Calu3 (cell line): ENCODE data around the gene SEC22C. TPM values are rescaled to one million over a fixed set of nuclear protein-coding genes. Genes with fewer than 3 reads are reported as not detected.

Experiments
- BruUV-seq: library from RNA; stranded (reverse); fragments of 400-500 nt; replicated peaks from 2 replicates; lab custom pipeline; 2021; lab: Mats Ljungman, UMichigan
- CTCF ChIA-PET: fragments of 300-600 bp; sonication (Branson Sonifier 250); formaldehyde crosslinking; loops from one replicate; lab custom pipeline; 2022; ENCODE audit warnings: antibody characterized with exemption; lab: Charles Lee
- DNase-seq: peaks from one replicate; pipeline ENCODE4 v3.0.0; 2022
- H3K27ac Mint-ChIP-seq: one replicate; pipeline ENCODE4 v1.8.0; 2022; ENCODE audit warnings: mixed read lengths; ENCODE audit not compliant: unreplicated experiment
- H3K27me3 Mint-ChIP-seq: one replicate; pipeline ENCODE4 v1.8.0; 2022; ENCODE audit warnings: mixed read lengths; ENCODE audit not compliant: unreplicated experiment
- H3K36me3 Mint-ChIP-seq: one replicate; pipeline ENCODE4 v1.8.0; 2022; ENCODE audit warnings: mild to moderate bottlenecking, moderate library complexity, mixed read lengths; ENCODE audit not compliant: insufficient read depth, unreplicated experiment
- H3K4me1 Mint-ChIP-seq: one replicate; pipeline ENCODE4 v1.8.0; 2022; ENCODE audit warnings: mild to moderate bottlenecking, low read depth, mixed read lengths; ENCODE audit not compliant: unreplicated experiment
- H3K4me3 Mint-ChIP-seq: one replicate; pipeline ENCODE4 v1.8.0; 2022; ENCODE audit warnings: mild to moderate bottlenecking, low read depth, moderate library complexity, mixed read lengths; ENCODE audit not compliant: unreplicated experiment
- H3K9me3 Mint-ChIP-seq: one replicate; pipeline ENCODE4 v1.8.0; 2022; ENCODE audit warnings: low read depth, mixed read lengths; ENCODE audit not compliant: unreplicated experiment
- intact Hi-C: fragments of 100-400 bp; cut with micrococcal nuclease; formaldehyde crosslinking; loops from one replicate; pipeline ENCODE4 v1.10.0; 2022; ENCODE audit not compliant: unreplicated experiment
- total RNA-seq: library from RNA; stranded (reverse); gene quantifications from 2 replicates; pipeline ENCODE4 v1.2.3, GENCODE V29; 2022
- TF ChIP-seq, protein P1 (sequence below): fragments of 200-600 bp; IDR thresholded peaks from one replicate; pipeline ENCODE4 v1.8.0; 2022; ENCODE audit warnings: antibody characterized with exemption; ENCODE audit not compliant: unreplicated experiment

Gene SEC22C
- total RNA-seq, 1 experiment from 2014 or later, result 42.3 TPM

DNA sequence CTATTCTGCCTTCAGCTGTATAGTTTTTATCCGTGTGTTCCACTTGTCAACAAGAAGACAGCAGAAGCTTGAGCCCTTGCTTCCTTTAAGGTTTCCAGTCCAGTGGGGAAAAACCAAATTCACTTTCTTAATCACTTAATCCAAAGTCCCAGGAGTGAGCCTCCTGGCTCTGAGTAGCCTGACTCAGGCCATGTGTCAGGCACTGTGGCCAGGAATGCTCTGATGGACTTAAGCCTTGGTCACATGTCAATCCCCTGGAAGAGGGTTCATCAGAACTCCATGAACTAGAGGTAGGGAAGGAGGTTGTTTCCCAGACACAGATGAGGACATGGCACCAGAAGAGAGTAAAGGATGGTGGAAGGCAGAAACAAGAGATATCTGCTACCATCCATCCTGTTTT, 70.6 kb downstream of the SEC22C start:
- CTCF ChIA-PET, result no interaction called here
- TF ChIP-seq, protein P1, sequence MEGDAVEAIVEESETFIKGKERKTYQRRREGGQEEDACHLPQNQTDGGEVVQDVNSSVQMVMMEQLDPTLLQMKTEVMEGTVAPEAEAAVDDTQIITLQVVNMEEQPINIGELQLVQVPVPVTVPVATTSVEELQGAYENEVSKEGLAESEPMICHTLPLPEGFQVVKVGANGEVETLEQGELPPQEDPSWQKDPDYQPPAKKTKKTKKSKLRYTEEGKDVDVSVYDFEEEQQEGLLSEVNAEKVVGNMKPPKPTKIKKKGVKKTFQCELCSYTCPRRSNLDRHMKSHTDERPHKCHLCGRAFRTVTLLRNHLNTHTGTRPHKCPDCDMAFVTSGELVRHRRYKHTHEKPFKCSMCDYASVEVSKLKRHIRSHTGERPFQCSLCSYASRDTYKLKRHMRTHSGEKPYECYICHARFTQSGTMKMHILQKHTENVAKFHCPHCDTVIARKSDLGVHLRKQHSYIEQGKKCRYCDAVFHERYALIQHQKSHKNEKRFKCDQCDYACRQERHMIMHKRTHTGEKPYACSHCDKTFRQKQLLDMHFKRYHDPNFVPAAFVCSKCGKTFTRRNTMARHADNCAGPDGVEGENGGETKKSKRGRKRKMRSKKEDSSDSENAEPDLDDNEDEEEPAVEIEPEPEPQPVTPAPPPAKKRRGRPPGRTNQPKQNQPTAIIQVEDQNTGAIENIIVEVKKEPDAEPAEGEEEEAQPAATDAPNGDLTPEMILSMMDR, result no peak
- no peak overlapping the region for H3K27ac Mint-ChIP-seq
- no peak overlapping the region for H3K4me3 Mint-ChIP-seq
- H3K4me1 Mint-ChIP-seq, result peaks cover 22% of the 10 kb centered on the region
- no TSS peak for BruUV-seq
- no peaks in the 10 kb centered on the region for H3K27me3 Mint-ChIP-seq
- peaks cover 4% of the 10 kb centered on the region for H3K36me3 Mint-ChIP-seq
- intact Hi-C loops, result no loop called here
- DNase-seq, result no peak
- H3K9me3 Mint-ChIP-seq, result no peaks in the 10 kb centered on the region

DNA sequence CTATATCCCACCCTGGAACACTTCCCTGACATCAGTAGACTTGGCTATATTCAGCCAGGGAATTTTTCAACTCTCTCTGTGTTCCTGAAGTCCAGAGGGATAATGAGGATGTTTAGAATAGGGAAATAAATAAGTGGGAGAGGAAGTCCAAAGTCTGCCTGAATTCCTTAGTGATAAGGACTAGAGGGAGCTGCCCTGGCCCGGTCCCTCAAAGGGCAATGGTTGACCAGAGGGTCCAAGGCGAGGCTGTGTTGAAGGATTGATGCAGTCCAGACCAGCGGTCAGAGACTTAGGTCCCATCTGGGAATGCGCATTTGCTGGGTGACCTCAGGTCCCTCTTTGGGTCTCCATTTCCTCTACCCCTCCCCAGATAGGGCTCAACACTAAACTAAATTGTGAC, 71.4 kb downstream of the SEC22C start:
- H3K4me1 Mint-ChIP-seq, result peaks cover 22% of the 10 kb centered on the region
- no peak overlapping the region for H3K27ac Mint-ChIP-seq
- TF ChIP-seq, protein P1, result no peak
- no peaks in the 10 kb centered on the region for H3K9me3 Mint-ChIP-seq
- H3K27me3 Mint-ChIP-seq, result no peaks in the 10 kb centered on the region
- intact Hi-C loops, result no loop called here
- peaks cover 4% of the 10 kb centered on the region for H3K36me3 Mint-ChIP-seq
- BruUV-seq, result no TSS peak
- no peak for DNase-seq
- no peak overlapping the region for H3K4me3 Mint-ChIP-seq
- CTCF ChIA-PET, result interaction anchor here (0.6 kb wide), 1 partner anchor 280 kb away, joined by 3 read pairs; no protein-coding TSS in a partner anchor

DNA sequence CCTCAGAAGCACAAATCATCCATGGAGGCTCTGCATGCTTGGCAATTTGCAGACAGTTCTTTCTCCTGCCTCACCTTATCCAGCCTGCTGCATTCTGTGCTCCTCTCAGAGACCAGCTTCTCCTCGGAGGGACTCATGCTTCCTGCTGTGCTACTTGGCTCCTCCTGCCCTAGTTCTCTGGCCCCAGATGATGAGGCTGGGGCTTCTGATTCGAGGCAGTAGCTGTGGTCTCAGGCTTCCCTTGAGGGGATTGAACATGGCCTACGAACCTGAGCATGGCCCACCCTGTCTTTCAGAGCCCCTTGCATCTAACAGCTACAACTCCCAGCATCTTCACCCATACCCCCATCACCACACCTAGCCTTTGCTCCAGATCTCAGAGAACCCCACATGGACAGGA, 72.7 kb downstream of the SEC22C start:
- no peak for DNase-seq
- CTCF ChIA-PET, result interaction anchor here (0.6 to 1.0 kb wide), 2 partner anchors 23 to 60 kb away, joined by 3 to 4 read pairs; no protein-coding TSS in a partner anchor
- TF ChIP-seq, protein P1, result no peak
- Mint-ChIP-seq H3K9me3 (no peaks in the 10 kb centered on the region), H3K4me3 (no peak overlapping the region), H3K27ac (no peak overlapping the region), H3K36me3 (peaks cover 4% of the 10 kb centered on the region), H3K4me1 (peaks cover 22% of the 10 kb centered on the region), H3K27me3 (no peaks in the 10 kb centered on the region)
- no TSS peak for BruUV-seq
- intact Hi-C loops, result loop anchor here (5.0 kb wide), 2 partner anchors 37 to 67 kb away; no protein-coding TSS in a partner anchor

DNA sequence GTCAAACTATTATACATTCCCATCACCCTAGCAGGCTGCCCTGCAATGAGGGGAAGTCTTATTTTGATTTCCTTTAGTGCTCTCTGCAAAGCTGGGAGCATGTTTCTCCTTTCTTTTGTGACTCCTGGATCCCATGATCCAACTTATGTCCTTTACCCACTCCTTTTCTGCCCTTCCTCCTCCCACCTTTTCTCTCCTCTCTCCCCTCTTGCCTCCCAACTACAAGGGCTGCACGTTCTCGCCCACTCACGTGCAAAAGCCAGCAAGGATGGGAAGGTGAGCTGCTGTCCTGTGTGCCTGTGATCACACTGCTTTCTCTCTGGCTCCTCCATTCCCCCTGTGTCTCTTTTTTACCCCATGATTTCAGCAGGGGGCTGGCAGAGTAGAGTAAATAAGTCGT, 73.2 kb downstream of the SEC22C start:
- TF ChIP-seq, protein P1, result no peak
- no peaks in the 10 kb centered on the region for H3K27me3 Mint-ChIP-seq
- no peak overlapping the region for H3K27ac Mint-ChIP-seq
- CTCF ChIA-PET, result no interaction called here
- intact Hi-C loops, result loop anchor here (5.0 kb wide), 2 partner anchors 36 to 66 kb away; no protein-coding TSS in a partner anchor
- H3K4me1 Mint-ChIP-seq, result peaks cover 22% of the 10 kb centered on the region
- no peaks in the 10 kb centered on the region for H3K9me3 Mint-ChIP-seq
- no peak for DNase-seq
- no peak overlapping the region for H3K4me3 Mint-ChIP-seq
- BruUV-seq, result no TSS peak
- H3K36me3 Mint-ChIP-seq, result peaks cover 7% of the 10 kb centered on the region
